Eye (tissue), 1 donor: ENCODE results near the gene OR5K2.
A peak's percentile ranks its signal among the peaks of the same experiment; 100 is the strongest.

Experiments
- DNase-seq: peaks from one replicate; pipeline ENCODE4 v3.0.0-alpha.2; 2015

OR5K2 gene

DNA sequence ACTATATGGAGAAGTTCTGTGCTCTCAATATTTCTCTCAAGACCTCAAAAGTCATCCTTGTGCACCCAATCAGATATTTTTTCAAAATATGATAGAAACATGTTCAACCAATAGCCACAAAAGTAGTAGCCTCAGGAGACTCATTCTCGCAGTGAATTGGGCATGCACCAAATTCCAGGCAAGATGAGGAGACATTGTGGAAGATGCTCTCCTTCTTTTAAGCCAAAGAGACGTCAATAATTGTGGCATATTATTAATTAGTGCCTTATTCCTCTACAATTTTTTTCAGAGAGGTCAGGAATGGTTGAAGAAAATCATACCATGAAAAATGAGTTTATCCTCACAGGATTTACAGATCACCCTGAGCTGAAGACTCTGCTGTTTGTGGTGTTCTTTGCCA, at the start of gene OR5K2:
Gene OR5K2 (plus strand): TSS at position 301 of the 400 bp plus-strand sequence. CDS start 0 bp downstream, at position 301.
- DNase-seq = no peak

DNA sequence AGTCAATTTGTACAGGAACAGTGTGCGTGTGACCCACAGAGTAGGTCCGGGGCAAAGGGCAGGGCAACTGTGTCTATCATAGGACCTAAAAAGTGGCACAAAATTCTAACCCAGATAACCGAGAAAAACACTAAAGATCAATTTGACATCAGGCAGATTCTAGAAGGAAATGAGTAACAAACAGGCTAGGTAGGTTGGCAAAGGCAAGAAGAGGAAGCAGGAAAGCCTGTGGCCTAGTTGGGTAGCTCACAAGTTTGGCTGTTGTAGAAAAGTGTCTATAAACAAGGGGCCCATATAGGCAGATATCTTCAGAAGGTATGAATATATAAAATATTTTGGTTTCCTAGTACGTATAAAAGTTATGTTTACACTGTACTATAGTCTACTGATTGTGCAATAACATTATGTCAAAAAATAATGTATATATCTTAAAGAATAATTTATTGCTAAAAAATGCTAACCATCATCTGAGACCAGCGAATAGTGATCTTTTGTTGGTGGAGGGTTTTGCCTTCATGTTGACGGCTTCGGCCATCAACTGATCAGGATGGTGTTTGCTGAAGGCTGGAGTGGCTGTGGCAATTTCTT, 47.8 kb upstream of the OR5K2 start:
- no peak for DNase-seq

DNA sequence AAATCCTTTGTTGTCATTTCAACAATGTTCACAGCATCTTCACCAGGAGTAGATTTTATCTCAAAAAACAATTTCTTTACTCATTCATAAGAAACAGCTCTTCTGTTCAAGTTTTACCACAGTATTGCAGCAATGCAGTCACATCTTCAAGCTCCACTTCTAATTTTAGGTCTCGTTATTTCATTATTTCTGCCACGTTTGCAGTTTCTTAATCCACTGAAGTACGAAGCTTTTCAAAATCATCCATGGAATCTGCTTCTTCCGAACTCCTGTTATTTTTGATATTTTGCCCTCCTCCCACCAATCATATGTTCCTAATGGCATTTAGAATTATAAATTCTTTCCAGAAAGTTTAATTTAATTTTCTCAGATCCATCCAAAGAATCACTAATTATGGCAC, 47.1 kb upstream of the OR5K2 start:
- DNase-seq = no peak

DNA sequence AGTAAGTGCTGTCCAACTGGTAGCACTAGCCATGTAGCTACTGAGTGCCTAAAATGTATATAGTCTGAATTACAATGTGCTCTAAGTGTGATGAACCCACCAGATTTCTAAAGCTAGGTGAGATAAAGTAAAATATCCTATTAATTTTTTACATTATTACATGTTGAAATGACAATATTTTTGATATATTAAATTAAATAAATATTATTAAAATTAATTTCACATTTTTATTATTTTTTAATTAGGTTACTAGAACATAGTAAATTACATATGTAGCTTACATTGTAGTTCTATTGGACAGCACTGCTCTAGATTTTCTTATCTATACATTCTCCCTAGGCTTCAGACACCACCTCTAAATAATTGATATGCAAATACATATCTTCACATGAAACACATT, 43.7 kb upstream of the OR5K2 start:
- no peak for DNase-seq

DNA sequence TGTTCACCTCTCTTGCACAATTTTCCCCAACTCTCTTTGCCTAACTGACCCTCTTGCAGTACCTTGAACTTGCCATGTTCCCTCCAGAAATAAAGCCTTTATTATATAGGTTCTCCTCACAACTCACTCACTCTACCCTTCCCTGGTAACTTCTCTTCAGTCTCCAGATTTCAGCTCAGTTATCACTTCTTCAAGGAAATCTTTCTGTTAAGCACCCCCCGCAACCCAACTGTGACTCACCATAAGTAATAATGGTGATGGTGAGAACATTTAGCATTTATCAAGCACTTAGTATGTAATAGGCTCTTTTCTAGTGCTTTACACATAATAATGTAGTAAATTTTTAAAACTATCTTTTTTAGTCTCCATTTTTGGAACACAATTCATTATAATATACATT, 42.6 kb upstream of the OR5K2 start:
- DNase-seq = no peak

DNA sequence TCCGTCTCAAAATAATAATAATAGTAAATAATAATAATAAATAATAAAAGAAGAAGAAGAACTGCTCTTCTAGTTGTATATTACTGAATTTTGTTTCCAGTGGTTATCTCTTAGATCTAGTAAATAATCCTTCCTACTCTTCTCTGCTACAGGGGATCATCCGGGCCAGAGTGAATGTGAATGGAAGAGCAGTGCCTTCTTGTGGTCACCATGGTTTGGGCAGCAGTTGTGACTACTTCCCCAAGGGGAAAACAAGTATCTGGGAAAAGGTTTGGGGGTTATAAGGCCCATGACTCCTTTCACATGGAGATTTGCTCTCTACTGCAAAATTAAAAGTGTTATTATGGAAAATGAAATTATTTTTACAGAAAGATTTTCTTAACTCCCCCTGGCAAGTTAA, 39.9 kb upstream of the OR5K2 start:
- no peak for DNase-seq

DNA sequence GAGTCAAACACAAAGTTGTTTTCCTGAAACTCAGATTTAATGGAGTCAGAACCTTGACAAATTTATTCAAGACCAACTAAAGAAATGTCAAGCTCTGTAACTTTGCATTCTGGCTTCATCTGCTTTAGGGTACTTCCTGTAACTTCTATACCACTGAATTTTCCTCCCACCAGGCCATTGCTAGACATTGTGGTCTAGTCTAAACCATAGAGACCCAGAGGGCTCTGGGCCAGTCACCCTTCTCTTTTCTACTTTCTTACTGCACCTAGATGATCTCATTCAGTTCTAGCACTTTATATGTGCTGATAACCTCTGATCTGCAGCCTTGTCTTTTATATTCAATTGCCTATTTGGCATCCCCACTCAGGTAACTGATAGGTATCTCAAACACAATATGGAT, 37.3 kb upstream of the OR5K2 start:
- no peak for DNase-seq

DNA sequence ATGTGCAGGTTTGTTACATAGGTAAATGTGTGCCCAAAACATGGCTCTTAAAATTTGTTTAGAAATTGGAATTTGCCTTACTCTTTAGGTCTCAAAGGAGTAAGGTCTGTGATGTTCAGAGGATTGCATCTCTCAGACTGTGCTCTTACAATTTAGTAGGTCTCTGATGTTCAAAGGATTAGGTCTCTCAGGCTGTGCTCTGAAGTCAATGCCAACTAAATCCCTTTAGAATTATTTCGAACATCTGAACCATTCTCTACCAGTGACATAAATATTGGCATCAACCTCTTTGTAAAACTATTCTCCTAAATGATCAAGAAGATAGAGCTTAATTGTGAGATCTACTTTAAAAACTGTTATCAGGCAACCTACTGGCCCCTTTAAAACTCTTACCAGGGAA, 34.6 kb upstream of the OR5K2 start, which contains the start of gene OR5K1:
Gene OR5K1 (plus strand): TSS at position 301 of the 400 bp plus-strand sequence. CDS start 6,376 bp downstream, outside the sequence.
- DNase-seq = no peak

DNA sequence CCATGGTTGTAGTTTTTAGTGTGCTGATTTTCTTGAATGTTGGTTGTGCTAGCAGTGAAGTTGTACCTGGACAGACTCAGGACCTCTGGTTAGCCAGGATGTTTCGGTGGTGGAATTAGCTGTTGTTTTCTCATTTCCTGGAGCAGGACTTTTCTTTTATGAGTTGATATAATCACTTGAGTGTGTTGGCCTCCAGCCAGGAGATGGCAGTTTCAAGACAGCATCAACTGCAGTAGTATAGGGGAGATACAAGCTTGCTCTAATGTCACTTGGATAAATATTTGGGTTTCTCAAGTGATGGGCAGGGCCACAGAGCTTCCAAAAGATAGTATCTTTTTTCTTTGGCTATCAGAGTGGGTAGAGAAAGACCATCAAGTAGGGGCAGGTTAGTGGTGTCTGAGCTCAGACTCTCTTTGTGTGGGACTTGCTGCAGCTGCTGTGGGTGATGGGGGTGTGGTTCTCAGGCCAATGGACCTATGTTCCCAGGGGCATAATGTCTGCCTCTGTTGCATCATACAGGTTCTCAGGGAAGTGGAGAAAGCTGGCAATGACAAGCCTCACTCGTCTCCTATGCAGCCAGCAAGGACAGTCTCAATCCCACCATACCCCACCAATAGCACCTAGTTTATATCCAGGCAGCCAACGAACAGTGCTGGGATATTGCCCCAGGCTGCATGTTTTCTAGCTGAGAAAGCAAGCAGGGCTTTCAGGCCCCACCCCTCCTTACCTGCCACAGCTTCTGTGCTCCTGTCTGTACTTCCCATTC, 14.6 kb upstream of the OR5K2 start:
- no peak for DNase-seq

DNA sequence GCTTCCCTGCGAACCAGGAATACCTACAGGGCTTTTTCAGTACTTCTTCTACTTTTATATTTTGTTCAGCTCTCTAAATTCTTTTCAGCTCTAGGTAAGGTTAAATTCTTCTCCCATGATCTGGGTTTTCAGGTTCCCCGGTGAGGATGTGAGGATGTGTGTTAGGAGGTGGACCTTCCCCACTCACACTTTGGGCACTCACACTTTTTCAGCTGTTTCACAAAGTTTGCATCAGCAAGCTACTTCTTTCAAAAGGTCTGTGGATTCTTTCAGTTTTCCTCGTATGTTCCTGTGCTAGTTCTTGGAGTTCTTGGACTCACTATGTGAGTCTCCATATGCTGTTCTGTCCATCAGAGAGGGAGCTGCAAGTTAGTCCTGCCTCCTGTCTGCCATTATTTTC, 13.9 kb upstream of the OR5K2 start:
- no peak for DNase-seq

DNA sequence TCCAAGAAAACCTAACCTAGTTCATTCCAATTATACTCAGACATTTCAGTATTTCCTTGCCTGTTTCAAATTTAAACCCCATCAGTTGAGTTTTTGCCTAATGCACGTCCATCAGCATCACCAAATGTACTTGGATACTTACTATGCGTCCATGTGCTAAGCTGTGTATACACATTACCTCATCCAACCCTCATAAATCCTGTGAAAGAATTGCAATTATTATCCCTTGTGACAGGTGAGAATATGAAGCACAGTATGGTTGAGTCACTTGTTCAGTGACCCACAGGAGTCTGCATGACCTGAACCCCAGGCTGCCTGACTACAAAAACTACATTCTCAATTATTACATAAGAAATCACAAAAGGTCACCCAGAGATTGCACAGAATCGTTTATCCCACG, 2.5 kb downstream of the OR5K2 start:
- DNase-seq = no peak

DNA sequence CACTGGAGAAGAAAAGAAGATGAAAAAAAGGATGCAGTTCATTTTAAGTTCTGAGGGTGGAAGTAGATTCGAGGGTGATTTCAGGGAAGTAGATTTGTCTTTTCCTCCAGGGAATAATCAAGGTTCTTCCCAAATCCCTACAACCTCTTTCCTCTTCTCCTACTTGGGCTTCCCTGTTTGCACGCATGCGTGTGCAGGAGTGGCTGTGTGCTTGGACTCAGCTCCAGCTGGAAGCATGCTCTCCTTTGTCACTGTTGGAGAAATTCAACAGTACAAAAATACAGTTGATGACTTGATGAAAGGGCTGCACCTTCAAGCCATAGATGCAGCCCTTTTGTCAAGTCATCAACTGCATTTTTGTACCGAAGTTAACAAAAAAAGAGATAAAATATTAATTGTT, 3.8 kb downstream of the OR5K2 start:
- no peak for DNase-seq

DNA sequence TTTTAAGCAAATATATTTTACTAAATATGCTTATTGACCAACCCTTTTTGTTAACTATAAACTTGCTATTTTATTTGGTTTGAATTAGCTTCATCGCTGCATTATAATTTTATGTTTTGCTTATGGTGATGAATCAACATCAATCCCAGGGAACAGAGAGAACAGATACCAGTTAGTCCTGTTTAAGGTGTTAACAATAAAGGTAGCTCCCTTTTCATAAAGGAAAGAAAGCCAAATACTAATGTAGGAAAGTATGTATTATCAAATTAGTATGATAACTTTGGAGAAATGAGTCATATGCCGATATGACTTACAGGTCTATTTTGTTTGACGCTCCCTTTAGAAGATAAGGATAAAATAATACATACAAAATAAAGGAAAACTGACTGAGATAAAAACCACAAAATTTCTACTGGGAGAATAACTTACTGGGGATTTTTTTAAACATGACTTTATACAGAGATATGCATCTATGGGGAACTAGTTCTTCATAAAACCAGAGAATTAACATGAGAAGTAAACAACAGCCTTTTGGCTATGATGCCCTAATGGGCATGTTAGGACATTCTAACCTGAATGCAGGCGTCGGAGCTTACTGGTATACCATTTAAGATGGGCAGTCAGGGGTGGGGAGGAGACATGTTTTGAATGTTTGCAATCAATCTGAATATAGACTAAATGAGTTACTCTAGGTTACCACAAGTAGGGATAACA, 4.5 kb downstream of the OR5K2 start:
- no peak for DNase-seq

DNA sequence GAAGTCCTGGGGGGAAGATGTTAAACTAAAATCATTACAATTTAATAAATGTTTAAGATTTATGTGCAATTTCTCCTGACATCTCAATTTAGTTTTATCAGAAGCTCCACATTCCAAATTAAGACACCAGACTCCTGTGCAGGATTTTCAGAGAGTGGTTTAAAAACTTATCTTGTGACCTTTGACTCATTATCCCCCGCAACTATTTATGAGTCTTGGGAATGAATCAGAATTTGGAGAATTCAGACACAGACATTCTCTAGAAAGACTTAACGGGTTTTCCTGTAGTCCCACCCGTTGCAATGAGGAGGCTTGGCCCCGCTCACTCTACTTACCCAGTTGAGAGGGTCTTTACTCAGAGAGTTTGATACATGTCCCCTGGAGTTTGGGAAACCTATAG, 7.1 kb downstream of the OR5K2 start:
- DNase-seq = no peak

DNA sequence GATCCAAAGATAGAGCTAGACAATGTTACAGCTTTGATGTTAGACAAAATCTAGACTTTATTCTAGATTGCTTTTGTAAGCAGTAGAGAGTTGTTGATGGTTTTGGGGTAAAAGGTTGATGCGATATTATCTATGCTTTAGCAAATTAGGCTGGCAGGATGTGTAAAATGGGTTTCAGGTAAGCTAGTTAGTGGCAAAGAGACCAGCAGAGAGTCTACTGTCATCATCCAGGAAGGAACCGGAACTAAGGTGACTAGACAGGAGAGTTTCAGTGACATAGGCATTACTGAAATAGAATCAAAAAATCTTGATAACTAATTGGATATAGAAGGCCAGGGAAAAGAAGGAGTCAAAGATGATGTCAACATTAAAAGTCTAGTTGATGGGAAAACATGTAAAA, 11.1 kb downstream of the OR5K2 start:
- no peak for DNase-seq

DNA sequence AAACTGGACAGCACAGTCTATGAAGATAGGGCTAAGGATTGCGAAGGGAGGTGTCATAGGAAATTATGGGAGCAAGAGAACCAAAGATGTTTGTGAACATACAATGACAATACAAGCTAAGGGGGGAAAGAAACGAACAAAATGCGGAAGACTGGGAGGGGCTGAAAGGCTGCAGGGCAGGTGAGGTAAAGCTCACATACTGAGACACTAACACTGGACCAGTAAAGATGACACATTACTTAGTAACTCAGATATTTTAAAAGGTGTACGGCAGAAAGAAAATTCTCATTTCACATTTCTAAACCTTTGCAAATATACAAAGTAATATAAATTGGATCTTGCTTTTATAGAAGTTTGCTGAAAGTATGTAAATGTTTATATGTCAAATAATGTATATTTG, 15.1 kb downstream of the OR5K2 start:
- DNase-seq = no peak

DNA sequence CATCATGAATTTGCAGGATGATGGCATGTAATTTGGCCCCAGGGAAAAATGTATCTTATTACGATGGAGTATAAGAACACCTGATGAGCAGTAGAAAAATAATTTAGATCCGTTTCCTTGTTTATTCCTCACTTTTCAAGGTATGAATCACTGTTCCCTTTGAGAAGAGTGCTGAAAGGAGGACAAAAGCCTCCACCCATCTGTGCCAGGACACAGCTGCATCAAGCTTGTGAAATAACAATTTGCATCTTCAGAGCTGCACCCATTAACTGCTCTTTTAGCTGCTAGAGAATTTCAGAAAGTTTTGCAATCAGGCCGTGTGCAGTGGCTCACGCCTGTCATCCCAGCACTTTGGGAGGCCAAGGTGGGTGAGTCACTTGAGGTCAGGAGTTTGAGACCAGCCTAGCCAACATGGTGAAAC, 15.6 kb downstream of the OR5K2 start:
- DNase-seq = no peak

DNA sequence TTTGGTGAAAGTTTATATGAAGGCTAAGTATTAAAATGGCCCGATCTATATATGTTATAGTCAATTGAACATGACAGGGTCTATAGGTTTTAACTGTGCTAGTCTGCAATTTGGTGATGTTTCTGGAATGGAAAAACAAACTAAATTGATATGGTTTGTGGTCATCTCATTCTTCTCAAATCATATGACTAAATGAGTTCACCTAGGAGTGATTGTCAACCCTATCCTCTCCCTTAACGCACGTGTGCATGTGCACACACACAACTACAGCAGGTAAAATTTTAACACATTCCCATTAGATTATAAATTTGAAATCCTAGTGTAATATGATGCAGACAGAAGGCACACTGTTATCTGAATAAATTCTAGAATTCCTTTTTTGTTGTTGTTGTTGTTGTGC, 16.3 kb downstream of the OR5K2 start:
- no peak for DNase-seq

DNA sequence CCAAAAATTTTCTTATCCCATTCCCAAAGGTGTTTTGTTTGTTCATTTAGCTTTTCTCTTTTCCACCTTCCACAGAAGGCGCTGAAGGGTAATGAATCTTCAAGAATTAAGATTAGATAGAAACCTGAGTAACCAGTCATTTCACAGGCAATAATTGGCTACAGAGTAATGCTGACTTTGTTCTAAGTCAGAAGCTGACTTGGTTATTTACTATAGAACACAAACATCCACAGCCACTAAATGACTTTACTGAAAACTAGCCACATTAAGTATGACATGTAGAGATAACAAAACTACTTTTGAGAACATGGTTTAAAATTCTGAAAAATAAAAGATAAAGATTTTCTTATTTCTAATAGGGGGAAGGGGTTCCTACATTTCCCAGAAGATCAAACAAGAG, 17.5 kb downstream of the OR5K2 start:
- DNase-seq = no peak

DNA sequence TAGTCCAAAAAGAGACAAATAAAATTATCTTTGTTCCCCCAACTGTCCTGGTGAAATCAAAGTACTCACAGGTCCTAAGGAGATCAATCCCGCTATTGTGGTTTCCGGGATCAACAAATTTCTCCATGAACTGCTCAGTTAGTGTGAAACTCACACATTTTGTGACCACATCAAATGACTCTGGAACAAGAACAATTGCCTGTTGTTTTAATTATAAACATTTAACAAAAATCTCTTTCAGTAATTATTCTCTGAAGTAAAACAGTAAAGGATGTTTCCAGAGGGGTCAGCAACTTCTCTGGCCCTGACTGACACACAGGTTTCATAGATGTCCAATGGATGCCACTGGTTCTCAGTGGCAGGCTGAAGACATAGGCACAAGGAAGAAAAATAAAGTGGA, 21.3 kb downstream of the OR5K2 start:
- DNase-seq = no peak

DNA sequence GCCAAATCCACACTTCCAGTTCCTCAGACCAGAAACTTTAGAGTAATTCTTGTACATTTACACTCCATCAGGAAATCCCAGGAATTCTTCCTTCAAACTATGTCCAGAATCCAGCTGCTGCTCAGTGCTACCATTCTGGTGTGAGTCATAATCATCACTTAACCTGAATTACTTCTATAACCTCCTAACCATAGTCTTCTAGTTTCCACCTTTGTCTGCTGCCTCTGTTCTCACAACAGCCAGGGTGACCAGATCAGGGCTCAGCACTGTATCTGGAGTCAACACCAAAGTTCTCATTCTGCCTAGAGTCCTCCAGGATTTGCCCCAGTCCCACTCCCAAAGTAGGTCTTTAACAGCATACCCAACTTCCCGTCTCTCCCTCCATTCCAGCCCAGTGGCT, 21.9 kb downstream of the OR5K2 start:
- DNase-seq = no peak

DNA sequence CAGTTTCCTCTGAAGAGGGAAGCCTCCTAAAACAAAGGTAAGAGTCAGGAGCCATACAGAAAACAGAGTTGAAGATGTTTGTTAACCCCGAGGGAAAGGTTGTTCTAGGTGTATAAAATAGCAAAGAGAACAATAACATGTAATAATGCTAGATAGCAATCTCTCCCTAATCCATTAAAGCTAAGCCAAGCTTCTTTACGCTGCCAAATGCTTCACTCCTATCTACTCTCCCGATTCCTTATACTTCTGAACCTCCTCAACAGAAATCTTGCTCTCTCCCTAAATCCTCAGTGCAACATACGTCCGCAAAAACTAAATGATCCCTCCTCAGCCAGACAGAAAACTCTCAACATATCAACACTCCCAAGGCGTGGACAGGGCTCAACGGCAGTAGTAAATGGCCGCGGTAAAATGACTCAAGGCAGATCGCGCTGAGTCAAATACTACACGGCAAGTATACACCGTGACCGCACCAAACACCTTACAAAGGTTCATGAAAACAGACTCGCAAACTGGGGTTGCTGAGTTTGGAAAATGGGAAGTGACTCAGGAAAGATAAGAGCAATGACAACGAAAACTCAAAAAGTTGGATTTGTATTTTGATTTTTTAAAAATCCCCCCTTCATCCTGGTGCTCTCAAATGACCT, 24.5 kb downstream of the OR5K2 start:
- no peak for DNase-seq

DNA sequence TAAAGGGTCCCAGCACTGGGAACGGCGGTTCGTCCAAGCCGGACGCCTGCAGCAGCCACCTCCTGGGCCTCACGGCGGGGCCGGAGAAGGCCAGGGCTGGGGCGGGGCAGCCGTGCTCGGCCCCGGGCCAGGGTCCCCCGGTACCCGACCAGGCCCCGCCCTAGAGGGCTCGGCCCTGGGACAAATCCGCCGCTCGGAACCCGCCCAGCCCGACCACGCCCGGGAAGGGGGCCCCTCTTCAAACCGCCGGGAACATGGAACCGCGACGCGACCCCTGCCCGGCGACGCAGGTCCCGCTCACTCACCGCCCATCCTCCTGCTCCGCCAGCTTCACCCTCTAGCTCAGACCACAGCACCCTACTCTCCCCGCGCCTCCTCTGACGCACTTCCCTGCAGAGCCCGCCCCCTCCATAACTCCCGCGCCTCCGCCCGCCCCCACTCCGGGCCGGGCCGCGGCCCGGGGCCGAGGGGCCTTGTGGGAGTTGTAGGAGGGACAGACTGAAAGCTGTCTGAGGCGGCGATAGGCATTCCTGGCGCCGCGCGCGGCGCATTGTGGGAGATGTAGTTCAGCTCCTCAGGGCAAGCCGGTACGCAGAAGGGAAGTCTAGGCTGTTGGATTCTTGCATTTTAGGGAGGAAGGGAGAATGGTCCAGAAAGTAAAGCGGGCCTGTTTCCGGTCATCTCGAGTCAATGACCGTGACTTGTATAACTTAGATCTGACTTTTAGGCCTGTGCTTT, 25.2 kb downstream of the OR5K2 start, which contains the start of gene CLDND1:
Gene CLDND1 (minus strand): TSS at position 359 of the 738 bp plus-strand sequence. CDS start 1,478 bp downstream, outside the sequence.
- DNase-seq = peak; percentile 98
